Gastroesophageal sphincter (tissue), 4 donors: ENCODE data around the gene PREP. TPM values are rescaled to one million over a fixed set of nuclear protein-coding genes. Genes with fewer than 3 reads are reported as not detected.

Experiments
- ATAC-seq: fragments of 150-250 bp; one replicate; pipeline ENCODE4 v1.9.1; 2016; ENCODE audit warnings: mild to moderate bottlenecking, moderate library complexity
- H3K27ac ChIP-seq, 4 donors: fragments of 200-600 bp; sonication (generic) in 3 of 4; 1 replicate in 3 of 4; 2 replicates in 1 of 4; pipeline ENCODE4 v1.5.1; 2016 to 2019
- H3K27me3 ChIP-seq: fragments of 200-600 bp; sonication (generic); one replicate; pipeline ENCODE4 v1.5.1; 2019
- H3K36me3 ChIP-seq, 2 donors: fragments of 200-600 bp; sonication (generic); one replicate each; pipeline ENCODE4 v1.5.1; 2019; ENCODE audit warnings: control low read depth in 1 of 2
- H3K4me1 ChIP-seq, 3 donors: fragments of 200-600 bp; sonication (generic); 1 replicate in 2 of 3; 2 replicates in 1 of 3; pipeline ENCODE4 v1.5.1; 2016 to 2019; ENCODE audit warnings: control low read depth in 2 of 3
- H3K4me3 ChIP-seq, 2 donors: fragments of 200-600 bp; sonication (generic); one replicate each; pipeline ENCODE4 v1.5.1; 2019; ENCODE audit warnings: mild to moderate bottlenecking in 1 of 2, moderate library complexity in 1 of 2
- H3K9me3 ChIP-seq, 3 donors: fragments of 200-600 bp; sonication (generic); one replicate each; pipeline ENCODE4 v1.5.1; 2017 to 2019; ENCODE audit warnings: control low read depth in 2 of 3
- CTCF ChIP-seq, 4 experiments: fragments of 200-600 bp in 2 of 4; fragments of 450-650 bp in 2 of 4; sonication (generic) in 1 of 4; IDR thresholded peaks; one replicate each; pipeline ENCODE4 v1.5.1; 2017 to 2019; ENCODE audit warnings: antibody characterized with exemption in 4 of 4, mild to moderate bottlenecking in 2 of 4, moderate library complexity in 2 of 4
- EP300 ChIP-seq: sonication (generic); formaldehyde crosslinking; IDR thresholded peaks from one replicate; pipeline ENCODE4 v1.6.1; 2017; ENCODE audit warnings: antibody characterized with exemption, mild to moderate bottlenecking
- POLR2A ChIP-seq, 2 donors: fragments of 450-650 bp; IDR thresholded peaks; one replicate each; pipeline ENCODE4 v1.6.1; 2017; ENCODE audit warnings: antibody characterized with exemption in 2 of 2, mild to moderate bottlenecking in 2 of 2, moderate library complexity in 1 of 2
- POLR2AphosphoS5 ChIP-seq: sonication (generic); formaldehyde crosslinking; IDR thresholded peaks from one replicate; pipeline ENCODE4 v1.6.1; 2017; ENCODE audit warnings: antibody characterized with exemption
- WGBS, 2 donors: methylation state at CpG; one replicate each; pipeline ENCODE4 v1.1.5; 2018; ENCODE audit warnings: low coverage in 1 of 2; 5-methylcytosine and 5-hydroxymethylcytosine counted together
- total RNA-seq, 4 donors: library from RNA; depleted of rRNA; stranded (reverse); fragments of >200 nt; gene quantifications; one replicate each; pipeline ENCODE4 v1.1.0, GENCODE V29; 2016

Gene PREP
- total RNA-seq, 4 donors from 2014 or later = 13.9 to 19.8 (median 17.4) TPM

GRCh38 chr6:105301072-105301503 lies 101.8 kb downstream of the PREP start:
- no peaks in the 10 kb centered on the region for H3K4me1 ChIP-seq
- H3K9me3 ChIP-seq = no peaks in the 10 kb centered on the region
- H3K27ac ChIP-seq = no peak overlapping the region
- no peak overlapping the region for H3K4me3 ChIP-seq
- 63 to 71% methylated on average over 2 of the region's 4 CpGs for WGBS, 2 donors
- TF ChIP-seq POLR2A (IDR thresholded peaks at IDR 0.05) (no peak), POLR2AphosphoS5 (no peak), EP300 (no peak), CTCF (IDR thresholded peaks at IDR 0.05) (no peak)
- no peaks in the 10 kb centered on the region for H3K27me3 ChIP-seq
- peaks cover 0 to 31% of the 10 kb centered on the region in 2 donors for H3K36me3 ChIP-seq
- ATAC-seq = no peak

GRCh38 chr6:105300090-105300489 lies 102.8 kb downstream of the PREP start:
- no peaks in the 10 kb centered on the region for H3K27me3 ChIP-seq
- WGBS, 2 donors = 86 to 92% methylated on average over 1 to 5 of the region's 5 CpGs
- no peak overlapping the region for H3K4me3 ChIP-seq
- H3K9me3 ChIP-seq = no peaks in the 10 kb centered on the region
- H3K36me3 ChIP-seq = peaks cover 0 to 31% of the 10 kb centered on the region in 2 donors
- H3K27ac ChIP-seq = no peak overlapping the region
- H3K4me1 ChIP-seq = no peaks in the 10 kb centered on the region
- no peak for ATAC-seq
- no peak for TF ChIP-seq CTCF (IDR thresholded peaks at IDR 0.05)
- no peak for TF ChIP-seq POLR2AphosphoS5
- TF ChIP-seq POLR2A (IDR thresholded peaks at IDR 0.05) = no peak
- no peak for TF ChIP-seq EP300

GRCh38 chr6:105294129-105294528 lies 108.8 kb downstream of the PREP start:
- Histone ChIP-seq H3K27ac (no peak overlapping the region), H3K4me1 (no peaks in the 10 kb centered on the region), H3K9me3 (peaks cover 0 to 8% (median 0%) of the 10 kb centered on the region in 3 donors), H3K4me3 (no peak overlapping the region), H3K27me3 (no peaks in the 10 kb centered on the region), H3K36me3 (peaks cover 0 to 13% of the 10 kb centered on the region in 2 donors)
- TF ChIP-seq CTCF (IDR thresholded peaks at IDR 0.05) (no peak), POLR2A (IDR thresholded peaks at IDR 0.05) (no peak), EP300 (no peak), POLR2AphosphoS5 (no peak)
- 20 to 97% methylated on average over 1 to 2 of the region's 2 CpGs for WGBS, 2 donors
- ATAC-seq = no peak

GRCh38 chr6:105292689-105293339 lies 110.1 kb downstream of the PREP start:
- H3K27ac ChIP-seq = no peak overlapping the region
- no peak overlapping the region for H3K4me3 ChIP-seq
- H3K4me1 ChIP-seq = no peaks in the 10 kb centered on the region
- TF ChIP-seq POLR2A (IDR thresholded peaks at IDR 0.05) (no peak), CTCF (IDR thresholded peaks at IDR 0.05) (no peak), EP300 (no peak), POLR2AphosphoS5 (no peak)
- H3K27me3 ChIP-seq = no peaks in the 10 kb centered on the region
- WGBS, 2 donors = 99 to 100% methylated on average over 1 to 4 of the region's 4 CpGs
- H3K36me3 ChIP-seq = peaks cover 0 to 19% of the 10 kb centered on the region in 2 donors
- peaks cover 0 to 8% (median 0%) of the 10 kb centered on the region in 3 donors for H3K9me3 ChIP-seq
- no peak for ATAC-seq

- no peaks in the 10 kb centered on the region for H3K4me1 ChIP-seq
- peaks cover 0 to 24% of the 10 kb centered on the region in 2 donors for H3K36me3 ChIP-seq
- H3K27ac ChIP-seq = no peak overlapping the region
- no peak for ATAC-seq
- no peaks in the 10 kb centered on the region for H3K27me3 ChIP-seq
- peaks cover 0 to 8% (median 0%) of the 10 kb centered on the region in 3 donors for H3K9me3 ChIP-seq
- WGBS, 2 donors = 83 to 100% methylated on average over 1 of the region's 1 CpG
- TF ChIP-seq POLR2A (IDR thresholded peaks at IDR 0.05) (no peak), EP300 (no peak), CTCF (IDR thresholded peaks at IDR 0.05) (no peak)
- H3K4me3 ChIP-seq = no peak overlapping the region
Measured at GRCh38 chr6:105291525-105291924, 111.4 kb downstream of the PREP start.
